GM06990 (cell line): ENCODE data around the gene KRTAP5-2.

Experiments
- DNase-seq: peaks from one replicate; pipeline ENCODE4 v3.0.0-alpha.2; 2011; ENCODE audit not compliant: insufficient read length; ENCODE audit errors: extremely low read depth
- H3K27me3 ChIP-seq: replicated peaks from 2 replicates; pipeline ENCODE4 v1.6.0; 2011; ENCODE audit warnings: low read length; ENCODE audit not compliant: control insufficient read depth, insufficient read depth
- H3K36me3 ChIP-seq: 2 replicates; pipeline ENCODE4 v1.5.1; 2011; ENCODE audit warnings: low read length; ENCODE audit not compliant: control insufficient read depth, insufficient read depth
- H3K4me3 ChIP-seq: replicated peaks from 2 replicates; pipeline ENCODE4 v1.5.1; 2011; ENCODE audit warnings: low read depth, mild to moderate bottlenecking, control low read depth, low read length
- CTCF ChIP-seq: IDR thresholded peaks from 2 replicates; pipeline ENCODE4 v1.5.1; 2011; ENCODE audit warnings: low read length, control low read depth, mild to moderate bottlenecking, inconsistent platforms; ENCODE audit not compliant: insufficient read depth, poor library complexity, severe bottlenecking

Gene KRTAP5-2

GRCh38 chr11:1548221-1549070, 49.6 kb downstream of the KRTAP5-2 start:
- H3K36me3 ChIP-seq = no peaks in the 10 kb centered on the region
- no peak for DNase-seq
- no peak for TF ChIP-seq CTCF
- no peaks in the 10 kb centered on the region; the same call in 1 of the 2 replicates for H3K27me3 ChIP-seq
- H3K4me3 ChIP-seq = no peak overlapping the region

- Histone ChIP-seq H3K4me3 (no peak overlapping the region), H3K27me3 (no peaks in the 10 kb centered on the region; the same call in 1 of the 2 replicates), H3K36me3 (no peaks in the 10 kb centered on the region)
- DNase-seq = no peak
- TF ChIP-seq CTCF = no peak
Observed at GRCh38 chr11:1547467-1548098, 50.5 kb downstream of the KRTAP5-2 start.
